Fibroblast of the aortic adventitia (primary cell): Measurements from ENCODE around the gene B4GALNT4. TPM values are rescaled to one million over a fixed set of nuclear protein-coding genes. Genes with fewer than 3 reads are reported as not detected.

Source experiments
- DNase-seq: peaks from one replicate; pipeline ENCODE4 v3.0.0-alpha.2; 2010; ENCODE audit warnings: low read depth
- H3K4me3 ChIP-seq: 2 replicates; pipeline ENCODE4 v1.5.1; 2011; ENCODE audit warnings: low read depth, mild to moderate bottlenecking, control low read depth, low read length, moderate library complexity
- CTCF ChIP-seq: IDR thresholded peaks from 2 replicates; pipeline ENCODE4 v1.5.1; 2011; ENCODE audit warnings: mild to moderate bottlenecking, low read length, control low read depth, inconsistent platforms; ENCODE audit not compliant: insufficient read depth
- total RNA-seq: library from RNA; depleted of rRNA; stranded (reverse); fragments of >200 nt; gene quantifications from 2 replicates; pipeline ENCODE4 v1.2.3, GENCODE V29; 2012; ENCODE audit warnings: low replicate concordance

The B4GALNT4 gene
- total RNA-seq, 1 donor, result 1.9 TPM

GRCh38 chr11:392102-392777, 22.9 kb downstream of the B4GALNT4 start:
- H3K4me3 ChIP-seq, result no peak overlapping the region
- no peak for DNase-seq
- no peak for TF ChIP-seq CTCF

- no peak overlapping the region for H3K4me3 ChIP-seq
- no peak for TF ChIP-seq CTCF
- DNase-seq, result peak; percentile 70
Observed at GRCh38 chr11:393219-394033, 24.1 kb downstream of the B4GALNT4 start.

- H3K4me3 ChIP-seq, result no peak within 1 kb of the TSS
- TF ChIP-seq CTCF, result no peak
- DNase-seq, result peak; percentile 41
Observed at GRCh38 chr11:394034-394857, 24.9 kb downstream of the B4GALNT4 start, which contains the start of gene PKP3. Gene PKP3 (plus strand): TSS chr11:394209. CDS start chr11:394293, 84 bp downstream.

- no peak for DNase-seq
- TF ChIP-seq CTCF, result no peak
- no peak overlapping the region for H3K4me3 ChIP-seq
Observed at GRCh38 chr11:394858-395655, 25.8 kb downstream of the B4GALNT4 start.

GRCh38 chr11:395866-396265, 26.6 kb downstream of the B4GALNT4 start:
- TF ChIP-seq CTCF, result no peak
- no peak for DNase-seq
- H3K4me3 ChIP-seq, result no peak overlapping the region

GRCh38 chr11:396511-396947, 27.2 kb downstream of the B4GALNT4 start:
- peak; percentile 41 for TF ChIP-seq CTCF
- DNase-seq, result peak; percentile 20
- no peak overlapping the region for H3K4me3 ChIP-seq
